WERI-Rb-1 (cell line): ENCODE data around the gene TSPEAR.
"Not testable (repeated sequence)": the region's sequence is repeated elsewhere in the genome, so short reads cannot be mapped to it uniquely, and the experiment has no call there.

Experiments used
- DNase-seq: peaks from one replicate; pipeline ENCODE4 v3.0.0-alpha.2; 2020
- H3K27ac ChIP-seq: fragments of 250-450 bp; sonication (Bioruptor Pico); 2 replicates; pipeline ENCODE4 v1.5.1; 2020; ENCODE audit warnings: mild to moderate bottlenecking, moderate library complexity
- H3K27me3 ChIP-seq: fragments of 250-450 bp; sonication (Bioruptor Pico); 2 replicates; pipeline ENCODE4 v1.5.1; 2021; ENCODE audit warnings: mild to moderate bottlenecking, low read depth, moderate library complexity; ENCODE audit not compliant: insufficient read depth, severe bottlenecking
- H3K36me3 ChIP-seq: fragments of 250-450 bp; sonication (Bioruptor Pico); 2 replicates; pipeline ENCODE4 v1.5.1; 2020; ENCODE audit warnings: mild to moderate bottlenecking, moderate library complexity
- H3K4me3 ChIP-seq: 2 replicates; pipeline ENCODE4 v1.5.1; 2011; ENCODE audit warnings: low read depth, mild to moderate bottlenecking, control low read depth, low read length
- H3K9me3 ChIP-seq: fragments of 250-450 bp; sonication (Bioruptor Pico); 2 replicates; pipeline ENCODE4 v1.5.1; 2021; ENCODE audit warnings: mild to moderate bottlenecking, moderate library complexity; ENCODE audit not compliant: severe bottlenecking
- CTCF ChIP-seq: IDR thresholded peaks from 2 replicates; pipeline ENCODE4 v1.5.1; 2011; ENCODE audit warnings: low read depth, mild to moderate bottlenecking, control low read depth, inconsistent platforms, low read length

TSPEAR gene

GRCh38 chr21:44692798-44693512 lies 18.4 kb downstream of the TSPEAR start:
- Histone ChIP-seq H3K27me3 (no peaks in the 10 kb centered on the region), H3K9me3 (peaks cover 17% of the 10 kb centered on the region)
- no peak for TF ChIP-seq CTCF

GRCh38 chr21:44691686-44692085 lies 19.7 kb downstream of the TSPEAR start:
- peaks cover 17% of the 10 kb centered on the region for H3K9me3 ChIP-seq
- H3K27ac ChIP-seq: no peak overlapping the region
- H3K4me3 ChIP-seq: no peak overlapping the region
- H3K27me3 ChIP-seq: no peaks in the 10 kb centered on the region
- H3K36me3 ChIP-seq: no peaks in the 10 kb centered on the region
- DNase-seq: no peak
- no peak for TF ChIP-seq CTCF

More at GRCh38 chr21:44692798-44693512, 18.4 kb downstream of the TSPEAR start:
- no peaks in the 10 kb centered on the region for H3K36me3 ChIP-seq
- no peak overlapping the region for H3K27ac ChIP-seq
- H3K4me3 ChIP-seq: no peak overlapping the region
- no peak for DNase-seq

- peaks cover 17% of the 10 kb centered on the region for H3K9me3 ChIP-seq
- H3K36me3 ChIP-seq, H3K27ac ChIP-seq, H3K27me3 ChIP-seq, DNase-seq, H3K4me3 ChIP-seq: not testable (repeated sequence)
Observed at GRCh38 chr21:44689740-44690139, 21.6 kb downstream of the TSPEAR start.

GRCh38 chr21:44687671-44688070 lies 23.7 kb downstream of the TSPEAR start:
- H3K27ac ChIP-seq: no peak overlapping the region
- no peaks in the 10 kb centered on the region for H3K27me3 ChIP-seq
- no peak for DNase-seq

GRCh38 chr21:44686843-44687561 lies 24.4 kb downstream of the TSPEAR start:
- no peak for DNase-seq
- no peaks in the 10 kb centered on the region for H3K36me3 ChIP-seq
- H3K27ac ChIP-seq: peak overlapping the region; percentile 37

More at GRCh38 chr21:44687671-44688070, 23.7 kb downstream of the TSPEAR start:
- H3K9me3 ChIP-seq: peaks cover 4% of the 10 kb centered on the region
- TF ChIP-seq CTCF: no peak
- no peak overlapping the region for H3K4me3 ChIP-seq
- no peaks in the 10 kb centered on the region for H3K36me3 ChIP-seq

More at GRCh38 chr21:44686843-44687561, 24.4 kb downstream of the TSPEAR start:
- TF ChIP-seq CTCF: no peak
- no peaks in the 10 kb centered on the region for H3K27me3 ChIP-seq
- peaks cover under 1% of the 10 kb centered on the region for H3K9me3 ChIP-seq
- no peak overlapping the region for H3K4me3 ChIP-seq
